Thoracic aorta (tissue), 2 donors: ENCODE measurements around the gene ARHGAP6. TPM values are rescaled to one million over a fixed set of nuclear protein-coding genes. Genes with fewer than 3 reads are reported as not detected.
"Not testable (repeated sequence)": the region's sequence is repeated elsewhere in the genome, so short reads cannot be mapped to it uniquely, and the experiment has no call there.

ENCODE experiments used
- ATAC-seq: fragments of 150-250 bp; one replicate; pipeline ENCODE4 v1.8.0; 2017; ENCODE audit warnings: low read depth; ENCODE audit not compliant: insufficient number of reproducible peaks, low FRiP score
- DNase-seq: peaks from one replicate; pipeline ENCODE4 v3.0.0-alpha.2; 2020; ENCODE audit warnings: low spot score
- H3K27ac ChIP-seq, 2 donors: fragments of 200-600 bp; sonication (generic); 1 replicate in 1 of 2; 2 replicates in 1 of 2; pipeline ENCODE4 v1.5.1; 2016; ENCODE audit warnings: mild to moderate bottlenecking in 2 of 2, moderate library complexity in 2 of 2
- H3K27me3 ChIP-seq: fragments of 200-600 bp; sonication (generic); replicated peaks from 2 replicates; pipeline ENCODE4 v1.6.0; 2016; ENCODE audit warnings: mild to moderate bottlenecking; ENCODE audit not compliant: insufficient read depth
- H3K36me3 ChIP-seq: fragments of 200-600 bp; sonication (generic); one replicate; pipeline ENCODE4 v1.5.1; 2016
- H3K4me1 ChIP-seq, 2 donors: fragments of 200-600 bp; sonication (generic); 1 replicate in 1 of 2; 2 replicates in 1 of 2; pipeline versions ENCODE4 v1.5.1 to v1.6.0; 2016; ENCODE audit warnings: low read depth in 2 of 2, mild to moderate bottlenecking in 1 of 2; ENCODE audit not compliant: control insufficient read depth in 1 of 2
- H3K4me3 ChIP-seq: fragments of 200-600 bp; sonication (generic); 2 replicates; pipeline ENCODE4 v1.5.1; 2016; ENCODE audit warnings: mild to moderate bottlenecking
- H3K9me3 ChIP-seq: fragments of 200-600 bp; sonication (generic); 2 replicates; pipeline ENCODE4 v1.5.1; 2016
- total RNA-seq, 2 donors: library from RNA; depleted of rRNA; stranded (reverse); fragments of >200 nt; gene quantifications; one replicate each; pipeline versions ENCODE4 v1.1.0 to v1.2.3, GENCODE V29; 2016
- TF ChIP-seq, protein P1 (sequence below): fragments of 200-600 bp; sonication (generic); IDR thresholded peaks from one replicate; pipeline ENCODE4 v1.5.1; 2019; ENCODE audit warnings: antibody characterized with exemption

The ARHGAP6 gene
- total RNA-seq, 2 donors from 2014 or later, result 14.6 to 22.3 TPM

DNA sequence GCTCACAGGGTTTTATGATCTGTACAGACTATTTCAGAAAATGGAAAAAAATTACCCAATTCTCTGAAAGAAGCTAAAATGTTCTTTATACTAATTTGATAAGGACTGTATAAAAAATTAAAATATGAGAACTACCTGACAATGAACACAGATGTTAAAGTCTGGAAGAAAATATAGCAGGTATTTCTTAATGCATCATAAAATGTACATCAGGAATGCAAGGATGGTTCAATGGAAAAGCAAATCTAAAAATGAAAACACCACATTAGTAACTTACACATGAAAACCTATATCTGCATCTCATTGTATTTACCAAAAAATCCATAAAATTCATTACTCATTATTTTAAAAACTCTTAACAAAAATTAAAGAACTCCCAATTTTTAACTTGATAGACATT lies 39.4 kb downstream of the ARHGAP6 start:
- Histone ChIP-seq H3K9me3 (no peaks in the 10 kb centered on the region), H3K27ac (no peak overlapping the region), H3K4me1 (no peaks in the 10 kb centered on the region), H3K36me3 (no peaks in the 10 kb centered on the region), H3K27me3 (no peaks in the 10 kb centered on the region), H3K4me3 (no peak overlapping the region)
- TF ChIP-seq, protein P1, sequence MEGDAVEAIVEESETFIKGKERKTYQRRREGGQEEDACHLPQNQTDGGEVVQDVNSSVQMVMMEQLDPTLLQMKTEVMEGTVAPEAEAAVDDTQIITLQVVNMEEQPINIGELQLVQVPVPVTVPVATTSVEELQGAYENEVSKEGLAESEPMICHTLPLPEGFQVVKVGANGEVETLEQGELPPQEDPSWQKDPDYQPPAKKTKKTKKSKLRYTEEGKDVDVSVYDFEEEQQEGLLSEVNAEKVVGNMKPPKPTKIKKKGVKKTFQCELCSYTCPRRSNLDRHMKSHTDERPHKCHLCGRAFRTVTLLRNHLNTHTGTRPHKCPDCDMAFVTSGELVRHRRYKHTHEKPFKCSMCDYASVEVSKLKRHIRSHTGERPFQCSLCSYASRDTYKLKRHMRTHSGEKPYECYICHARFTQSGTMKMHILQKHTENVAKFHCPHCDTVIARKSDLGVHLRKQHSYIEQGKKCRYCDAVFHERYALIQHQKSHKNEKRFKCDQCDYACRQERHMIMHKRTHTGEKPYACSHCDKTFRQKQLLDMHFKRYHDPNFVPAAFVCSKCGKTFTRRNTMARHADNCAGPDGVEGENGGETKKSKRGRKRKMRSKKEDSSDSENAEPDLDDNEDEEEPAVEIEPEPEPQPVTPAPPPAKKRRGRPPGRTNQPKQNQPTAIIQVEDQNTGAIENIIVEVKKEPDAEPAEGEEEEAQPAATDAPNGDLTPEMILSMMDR, result no peak
- ATAC-seq (no peak), DNase-seq (no peak)

DNA sequence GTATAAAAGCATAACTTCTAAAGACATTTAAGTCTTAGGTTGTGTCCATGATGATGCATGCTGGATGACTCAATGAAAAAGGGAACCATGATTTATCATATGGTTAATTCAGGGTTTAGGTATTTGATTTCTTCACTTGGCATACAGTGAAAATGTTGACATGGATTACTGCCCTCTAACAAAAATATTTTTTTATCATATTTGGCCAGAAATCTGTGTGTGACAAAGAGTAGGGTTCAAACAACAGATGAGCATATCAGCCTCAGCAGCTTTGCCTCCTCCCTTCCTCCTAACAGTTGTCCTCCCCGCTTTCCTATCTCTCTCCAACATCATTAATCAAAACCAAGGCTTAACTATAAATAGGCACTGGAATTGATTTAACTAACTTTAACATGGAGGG lies 46.3 kb downstream of the ARHGAP6 start:
- H3K9me3 ChIP-seq, result no peaks in the 10 kb centered on the region
- TF ChIP-seq, protein P1, result no peak
- no peaks in the 10 kb centered on the region for H3K27me3 ChIP-seq
- DNase-seq (no peak), ATAC-seq (no peak)
- peaks cover 0 to 15% of the 10 kb centered on the region in 2 donors for H3K4me1 ChIP-seq
- no peak overlapping the region for H3K27ac ChIP-seq
- H3K4me3 ChIP-seq, result no peak overlapping the region
- no peaks in the 10 kb centered on the region for H3K36me3 ChIP-seq

DNA sequence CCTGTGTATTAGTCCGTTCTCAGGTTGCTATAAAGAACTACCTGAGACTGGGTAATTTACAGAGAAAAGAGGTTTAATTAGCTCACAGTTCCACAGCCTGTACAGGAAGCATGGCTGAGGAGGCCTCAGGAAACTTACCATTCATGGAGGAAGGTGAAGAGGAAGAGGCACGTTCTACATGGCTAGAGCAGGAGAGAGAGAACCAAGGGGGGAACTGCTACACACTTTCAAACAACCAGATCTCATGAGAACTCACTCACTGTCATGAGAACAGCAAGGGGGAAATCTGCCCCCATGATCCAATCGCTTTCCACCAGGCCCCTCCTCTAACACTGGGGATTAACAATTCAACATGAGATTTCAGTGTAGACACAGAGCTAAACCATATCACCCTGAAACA lies 51.5 kb downstream of the ARHGAP6 start:
- not testable (repeated sequence) for ATAC-seq, H3K36me3 ChIP-seq, H3K27ac ChIP-seq, H3K27me3 ChIP-seq, H3K9me3 ChIP-seq, DNase-seq, H3K4me1 ChIP-seq, H3K4me3 ChIP-seq

DNA sequence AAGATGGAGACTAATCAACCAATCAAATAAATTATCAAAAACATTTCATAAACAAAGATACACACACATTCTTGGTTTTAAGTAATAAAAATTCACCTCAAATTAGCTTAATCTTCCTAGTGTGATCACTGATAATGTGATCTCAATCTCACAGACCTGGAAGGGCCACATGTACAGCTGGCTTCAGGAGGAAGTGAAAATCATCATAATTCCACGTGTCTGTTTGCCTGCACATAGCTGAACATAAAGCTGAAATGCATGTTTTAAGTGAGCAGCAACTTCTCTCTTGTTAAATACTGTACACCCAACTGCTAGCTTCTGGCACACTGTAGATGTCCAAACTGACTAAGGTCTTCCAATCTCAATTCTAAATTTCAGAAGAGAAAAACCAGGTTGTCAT lies 53.8 kb downstream of the ARHGAP6 start:
- Histone ChIP-seq H3K27me3 (no peaks in the 10 kb centered on the region), H3K36me3 (no peaks in the 10 kb centered on the region), H3K27ac (no peak overlapping the region), H3K4me1 (no peaks in the 10 kb centered on the region), H3K4me3 (no peak overlapping the region), H3K9me3 (no peaks in the 10 kb centered on the region)
- TF ChIP-seq, protein P1, result no peak
- DNase-seq (no peak), ATAC-seq (no peak)

DNA sequence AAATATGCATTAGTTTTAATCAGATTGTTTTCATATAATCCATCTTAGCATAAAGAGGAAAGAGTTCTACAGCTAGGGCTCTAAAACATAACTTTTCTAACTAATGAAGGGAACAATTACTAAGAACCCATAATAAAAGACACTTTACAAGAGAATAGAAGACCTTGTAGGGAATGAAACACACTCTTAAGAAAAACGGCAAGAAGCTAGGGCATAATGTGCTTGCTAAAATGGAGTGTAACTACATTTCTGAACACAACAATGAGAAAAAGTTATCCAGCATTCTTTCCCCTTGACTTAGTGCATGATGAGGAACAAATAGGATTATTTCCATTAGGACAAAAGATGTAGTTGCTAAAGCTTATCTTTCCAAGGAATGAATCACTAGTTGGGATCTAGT lies 54.6 kb downstream of the ARHGAP6 start:
- Histone ChIP-seq H3K36me3 (no peaks in the 10 kb centered on the region), H3K27ac (no peak overlapping the region), H3K27me3 (no peaks in the 10 kb centered on the region), H3K4me3 (no peak overlapping the region), H3K4me1 (no peaks in the 10 kb centered on the region), H3K9me3 (no peaks in the 10 kb centered on the region)
- no peak for DNase-seq
- TF ChIP-seq, protein P1, result no peak
- ATAC-seq, result no peak

DNA sequence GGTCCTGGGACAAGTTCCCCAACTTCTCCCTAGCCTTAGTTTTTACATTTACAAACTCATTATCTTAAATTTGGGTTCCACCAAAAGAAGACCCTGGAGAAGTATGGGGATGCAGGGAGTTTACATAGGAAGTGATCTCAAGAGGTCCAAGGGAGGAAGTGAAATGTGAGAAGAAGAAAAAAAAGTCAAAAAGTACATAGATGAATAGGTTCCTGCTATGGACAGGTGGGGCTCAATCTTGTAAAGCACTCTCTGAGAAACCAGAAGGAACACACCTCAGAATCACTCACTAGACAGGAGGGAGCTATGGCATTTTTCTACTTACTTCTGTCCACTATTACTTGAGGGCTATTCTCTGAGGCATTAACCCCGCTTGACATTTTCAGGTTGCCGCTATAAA lies 56.6 kb downstream of the ARHGAP6 start:
- no peak for DNase-seq
- no peak for ATAC-seq
- no peaks in the 10 kb centered on the region for H3K27me3 ChIP-seq
- no peak overlapping the region for H3K4me3 ChIP-seq
- H3K36me3 ChIP-seq, result no peaks in the 10 kb centered on the region
- TF ChIP-seq, protein P1, result no peak
- H3K27ac ChIP-seq, result no peak overlapping the region
- no peaks in the 10 kb centered on the region for H3K4me1 ChIP-seq
- no peaks in the 10 kb centered on the region for H3K9me3 ChIP-seq
